Measurements from ENCODE around the gene TMEM131. TPM values are rescaled to one million over a fixed set of nuclear protein-coding genes. Genes with fewer than 3 reads are reported as not detected.

The TMEM131 gene
- total and polyA plus RNA-seq, 10 of the 15 experiments (the other 5 are each of a cell fraction or from before 2014, with no cell fraction given) = 6.0 to 48.2 (median 23.2) TPM

DNA sequence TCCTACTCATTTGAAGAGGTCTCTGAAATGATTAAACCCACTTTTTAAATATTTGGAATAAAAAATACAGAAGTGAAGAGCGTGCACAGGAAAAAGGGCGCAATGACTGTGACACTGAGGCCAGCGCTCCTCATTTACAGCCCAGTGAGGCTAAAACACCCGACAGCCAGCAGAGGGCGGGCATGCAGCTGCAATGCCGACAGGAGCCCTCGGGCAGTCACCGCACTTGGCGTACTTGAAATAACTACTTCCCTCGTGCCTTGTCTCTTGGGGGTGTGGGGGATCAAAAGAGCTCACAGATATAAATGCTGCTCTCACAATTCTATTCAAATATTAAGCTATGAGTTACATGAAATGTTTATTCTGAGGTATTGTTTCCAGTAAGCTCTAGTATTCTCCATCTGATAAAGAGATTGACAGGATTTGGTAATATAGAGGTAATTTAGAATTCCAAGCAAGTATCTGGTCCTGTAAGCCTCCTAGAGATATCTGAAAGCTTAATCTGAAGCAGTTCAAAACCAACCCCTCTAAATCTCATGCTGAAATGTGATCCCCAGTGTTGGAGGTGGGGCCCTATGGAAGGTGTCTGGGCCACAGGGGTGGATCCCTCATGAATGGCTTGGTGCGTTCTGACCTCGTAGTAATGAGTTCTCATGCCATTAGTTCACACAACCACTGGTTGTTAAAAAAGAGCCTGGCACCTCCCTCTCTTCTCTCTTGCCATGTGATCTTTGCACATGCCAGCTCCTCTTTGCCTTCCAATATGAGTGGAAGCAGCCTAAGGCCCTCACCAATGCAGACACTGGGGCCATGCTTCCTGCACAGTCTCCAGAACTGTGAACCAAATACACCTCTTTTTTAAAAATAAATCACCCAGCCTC, 188.8 kb downstream of the TMEM131 start (continued):
- TF ChIP-seq FOXM1 (IDR thresholded peaks at IDR 0.05; ENCODE audit: low read depth, low read length) = 0 out of 2 replicates have a peak, but pooled peaks have one; percentile 22
- no peak for TF ChIP-seq PAX8 (IDR thresholded peaks at IDR 0.05)
- TF ChIP-seq PML (IDR thresholded peaks at IDR 0.05; ENCODE audit: low read length) = no peak
- TF ChIP-seq RUNX3 (IDR thresholded peaks at IDR 0.05; ENCODE audit: low read length) = peak; percentile 50; the same call in 1 of the 2 replicates
- TF ChIP-seq RELA (IDR thresholded peaks at IDR 0.05; ENCODE audit: borderline replicate concordance, partially characterized antibody) = peak; percentile 22
- no peak for TF ChIP-seq RFX5 (IDR thresholded peaks at IDR 0.05; ENCODE audit: low read depth, low read length)
- no peak for TF ChIP-seq YBX1 (IDR thresholded peaks at IDR 0.05)
- TF ChIP-seq RB1 (IDR thresholded peaks at IDR 0.05; ENCODE audit: borderline replicate concordance) = no peak; the same call in 1 of the 2 replicates
- no peak for TF ChIP-seq KLF5 (IDR thresholded peaks at IDR 0.05; ENCODE audit: partially characterized antibody)
- TF ChIP-seq ZNF207 (IDR thresholded peaks at IDR 0.05; ENCODE audit: borderline replicate concordance) = no peak
- TF ChIP-seq SREBF1 (IDR thresholded peaks at IDR 0.05; ENCODE audit: low read length) = no peak
- TF ChIP-seq YY1 (IDR thresholded peaks at IDR 0.05; ENCODE audit: low read depth, low read length) = peak; percentile 79

DNA sequence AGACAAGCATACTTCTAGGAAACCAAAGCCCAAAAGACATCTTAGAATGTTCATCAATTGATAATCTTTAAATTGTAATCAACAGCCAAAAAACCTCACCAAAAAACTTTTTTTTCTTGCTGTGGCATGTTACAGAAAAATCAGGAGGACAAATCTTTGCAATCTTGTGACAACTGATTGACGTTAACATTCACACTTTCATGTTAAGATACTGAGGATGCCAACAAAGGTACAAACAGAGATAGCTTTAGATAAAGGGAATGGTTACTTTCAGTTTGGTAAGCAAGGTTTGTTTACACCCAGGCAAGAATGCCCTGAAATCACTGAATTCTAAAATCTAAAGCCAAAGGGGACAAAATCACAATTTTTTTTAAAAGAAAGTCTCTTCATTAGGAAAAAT, 190.0 kb downstream of the TMEM131 start:
- no peaks in the 10 kb centered on the region for H3K27me3 ChIP-seq (replicated peaks in 1 of 2; ENCODE audit: control insufficient read depth in 2 of 2, insufficient read depth in 2 of 2, low read length in 1 of 2)
- BruUV-seq (replicated peaks) = no TSS peak
- H3K4me2 ChIP-seq (ENCODE audit: control insufficient read depth, insufficient read depth) = no peak overlapping the region
- CTCF ChIA-PET = interaction anchor here (1.0 to 2.2 kb wide), 12 partner anchors 41 to 464 kb away, joined by 3 to 25 read pairs (median 8); no protein-coding TSS in a partner anchor
- no peak overlapping the region for H2AFZ ChIP-seq (ENCODE audit: control insufficient read depth, low read depth, low read length)
- H3K79me2 ChIP-seq (ENCODE audit: control insufficient read depth, insufficient read depth, low read length) = no peaks in the 10 kb centered on the region
- POLR2A ChIA-PET = interaction anchor here (0.5 to 0.6 kb wide), 2 partner anchors 152 to 418 kb away, joined by 3 read pairs; no protein-coding TSS in a partner anchor
- H3K4me1 ChIP-seq (ENCODE audit: control insufficient read depth, insufficient read depth, low read length) = no peaks in the 10 kb centered on the region
- no peak overlapping the region for H3K27ac ChIP-seq (ENCODE audit: control insufficient read depth, insufficient read depth)
- ATAC-seq (no peak), DNase-seq (ENCODE audit: low read depth, low spot score) (no peak), FAIRE-seq (no peak)
- H3K4me3 ChIP-seq = no peak overlapping the region
- intact Hi-C loops (cut with micrococcal nuclease; ENCODE audit: unreplicated experiment) (loop anchor here (1.0 to 5.0 kb wide), 7 partner anchors 190 to 580 kb away; partner anchors contain the start of gene TMEM131), in situ Hi-C loops (cut with MboI) (loop anchor here (5.0 to 25.0 kb wide), 3 partner anchors 357 to 577 kb away; no protein-coding TSS in a partner anchor)
- H3K9ac ChIP-seq (ENCODE audit: control insufficient read depth, insufficient read depth, low read length) = no peak overlapping the region
- WGBS (ENCODE audit: insufficient coverage, insufficient replicate concordance, low lambda C conversion rate, missing lambda C conversion rate) = 100% methylated on average over 1 of the region's 1 CpG
- SMC1A ChIA-PET (ENCODE audit: uncharacterized antibody, unreplicated experiment) = interaction anchor here (0.7 to 3.2 kb wide), 10 partner anchors 12 to 580 kb away, joined by 3 to 25 read pairs (median 3); no protein-coding TSS in a partner anchor
- RAD21 ChIA-PET (ENCODE audit: unreplicated experiment) = interaction anchor here (1.4 to 2.0 kb wide), 7 partner anchors 39 to 464 kb away, joined by 5 to 16 read pairs (median 10); no protein-coding TSS in a partner anchor
- peaks cover 0 to 13% of the 10 kb centered on the region in 2 experiments; a peak in 2 of 4 replicates for H3K36me3 ChIP-seq (ENCODE audit: control insufficient read depth in 2 of 2, insufficient read depth in 2 of 2, low read length in 1 of 2)
- H3K9me3 ChIP-seq (replicated peaks; ENCODE audit: control insufficient read depth, insufficient read depth, low read length) = no peaks in the 10 kb centered on the region
- H4K20me1 ChIP-seq (ENCODE audit: control insufficient read depth, insufficient read depth) = no peaks in the 10 kb centered on the region
- TF ChIP-seq E2F4 (IDR thresholded peaks at IDR 0.05; ENCODE audit: low read depth, low read length) = no peak
- TF ChIP-seq EZH2 (IDR thresholded peaks at IDR 0.05; ENCODE audit: borderline replicate concordance, control insufficient read depth, low read depth, low read length) = no peak
- no peak for TF ChIP-seq ZBED1 (IDR thresholded peaks at IDR 0.05; ENCODE audit: borderline replicate concordance)
- TF ChIP-seq, protein P1, sequence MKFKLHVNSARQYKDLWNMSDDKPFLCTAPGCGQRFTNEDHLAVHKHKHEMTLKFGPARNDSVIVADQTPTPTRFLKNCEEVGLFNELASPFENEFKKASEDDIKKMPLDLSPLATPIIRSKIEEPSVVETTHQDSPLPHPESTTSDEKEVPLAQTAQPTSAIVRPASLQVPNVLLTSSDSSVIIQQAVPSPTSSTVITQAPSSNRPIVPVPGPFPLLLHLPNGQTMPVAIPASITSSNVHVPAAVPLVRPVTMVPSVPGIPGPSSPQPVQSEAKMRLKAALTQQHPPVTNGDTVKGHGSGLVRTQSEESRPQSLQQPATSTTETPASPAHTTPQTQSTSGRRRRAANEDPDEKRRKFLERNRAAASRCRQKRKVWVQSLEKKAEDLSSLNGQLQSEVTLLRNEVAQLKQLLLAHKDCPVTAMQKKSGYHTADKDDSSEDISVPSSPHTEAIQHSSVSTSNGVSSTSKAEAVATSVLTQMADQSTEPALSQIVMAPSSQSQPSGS (IDR thresholded peaks at IDR 0.05; ENCODE audit: low read length) = no peak
- TF ChIP-seq, protein P2, sequence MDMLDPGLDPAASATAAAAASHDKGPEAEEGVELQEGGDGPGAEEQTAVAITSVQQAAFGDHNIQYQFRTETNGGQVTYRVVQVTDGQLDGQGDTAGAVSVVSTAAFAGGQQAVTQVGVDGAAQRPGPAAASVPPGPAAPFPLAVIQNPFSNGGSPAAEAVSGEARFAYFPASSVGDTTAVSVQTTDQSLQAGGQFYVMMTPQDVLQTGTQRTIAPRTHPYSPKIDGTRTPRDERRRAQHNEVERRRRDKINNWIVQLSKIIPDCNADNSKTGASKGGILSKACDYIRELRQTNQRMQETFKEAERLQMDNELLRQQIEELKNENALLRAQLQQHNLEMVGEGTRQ (IDR thresholded peaks at IDR 0.05; ENCODE audit: borderline replicate concordance, low read depth, low read length) = no peak
- no peak for TF ChIP-seq ZZZ3 (IDR thresholded peaks at IDR 0.05; ENCODE audit: control insufficient read depth, insufficient read length, low read depth)
- TF ChIP-seq ZNF274 (IDR thresholded peaks at IDR 0.05; ENCODE audit: insufficient read depth, insufficient read length) = no peak
- TF ChIP-seq FOXM1 (IDR thresholded peaks at IDR 0.05; ENCODE audit: low read depth, low read length) = no peak
- TF ChIP-seq HDAC2 (IDR thresholded peaks at IDR 0.05) = no peak
- TF ChIP-seq ESRRA (IDR thresholded peaks at IDR 0.05; ENCODE audit: low read length) = no peak

Measured in GM12878 (cell line).